Type B pancreatic cell (in vitro differentiated cells): ENCODE results near the gene CDK5RAP2. TPM values are rescaled to one million over a fixed set of nuclear protein-coding genes. Genes with fewer than 3 reads are reported as not detected.

Experiments
- DNase-seq: peaks from one replicate; pipeline ENCODE4 v3.0.0; 2021; ENCODE audit warnings: mixed read lengths; ENCODE audit not compliant: unreplicated experiment; ENCODE audit errors: extremely low spot score
- H3K27ac Mint-ChIP-seq: 2 replicates; pipeline ENCODE4 v1.8.0; 2021; ENCODE audit warnings: mild to moderate bottlenecking, mixed read lengths
- H3K27me3 Mint-ChIP-seq: 2 replicates; pipeline ENCODE4 v1.8.0; 2021; ENCODE audit warnings: mixed read lengths
- H3K36me3 Mint-ChIP-seq: 2 replicates; pipeline ENCODE4 v1.8.0; 2021; ENCODE audit warnings: mixed read lengths
- H3K4me1 Mint-ChIP-seq: one replicate; pipeline ENCODE4 v1.8.0; 2021; ENCODE audit warnings: mixed read lengths; ENCODE audit not compliant: unreplicated experiment
- H3K4me3 Mint-ChIP-seq: 2 replicates; pipeline ENCODE4 v1.8.0; 2021; ENCODE audit warnings: mild to moderate bottlenecking, mixed read lengths
- H3K9me3 Mint-ChIP-seq: 2 replicates; pipeline ENCODE4 v1.8.0; 2021; ENCODE audit warnings: mixed read lengths
- CTCF ChIP-seq: fragments of 200-600 bp; sonication (generic); conservative IDR thresholded peaks from 2 replicates; pipeline ENCODE4 v1.5.0; 2021; ENCODE audit warnings: antibody characterized with exemption, mild to moderate bottlenecking
- total RNA-seq: library from RNA; stranded (reverse); gene quantifications from 2 replicates; pipeline ENCODE4 v1.2.1, GENCODE V29; 2021; ENCODE audit warnings: low replicate concordance

CDK5RAP2 gene
- total RNA-seq, 1 donor from 2014 or later, result 69.2 TPM

GRCh38 chr9:120612218-120612617 lies 32.3 kb upstream of the CDK5RAP2 start:
- Mint-ChIP-seq H3K4me3 (no peak overlapping the region), H3K4me1 (no peaks in the 10 kb centered on the region), H3K36me3 (peaks cover 7% of the 10 kb centered on the region), H3K27me3 (no peaks in the 10 kb centered on the region), H3K27ac (no peak overlapping the region), H3K9me3 (no peaks in the 10 kb centered on the region)
- peak; percentile 47 for TF ChIP-seq CTCF
- no peak for DNase-seq

DNA sequence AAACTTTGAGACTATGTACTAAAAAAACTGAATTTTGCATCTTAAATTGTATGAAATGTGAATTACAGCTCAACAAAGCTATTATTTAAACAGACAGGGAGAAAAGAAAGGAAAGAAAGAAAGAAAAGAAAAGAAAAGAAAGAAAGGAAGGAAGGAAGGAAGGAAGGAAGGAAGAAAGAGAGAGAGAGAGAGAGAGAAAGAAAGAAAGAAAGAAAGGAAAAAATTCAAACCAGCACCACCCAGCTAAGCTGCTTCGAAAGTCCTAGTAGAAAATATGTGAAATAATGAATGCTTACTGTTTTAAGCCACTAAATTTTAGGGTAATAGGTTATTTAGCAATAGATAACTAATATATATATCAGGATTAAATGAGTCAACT lies 31.7 kb upstream of the CDK5RAP2 start:
- Mint-ChIP-seq H3K27me3 (no peaks in the 10 kb centered on the region), H3K36me3 (peaks cover 7% of the 10 kb centered on the region), H3K4me3 (no peak overlapping the region), H3K27ac (no peak overlapping the region), H3K9me3 (no peaks in the 10 kb centered on the region), H3K4me1 (no peaks in the 10 kb centered on the region)
- no peak for TF ChIP-seq CTCF
- DNase-seq, result no peak

DNA sequence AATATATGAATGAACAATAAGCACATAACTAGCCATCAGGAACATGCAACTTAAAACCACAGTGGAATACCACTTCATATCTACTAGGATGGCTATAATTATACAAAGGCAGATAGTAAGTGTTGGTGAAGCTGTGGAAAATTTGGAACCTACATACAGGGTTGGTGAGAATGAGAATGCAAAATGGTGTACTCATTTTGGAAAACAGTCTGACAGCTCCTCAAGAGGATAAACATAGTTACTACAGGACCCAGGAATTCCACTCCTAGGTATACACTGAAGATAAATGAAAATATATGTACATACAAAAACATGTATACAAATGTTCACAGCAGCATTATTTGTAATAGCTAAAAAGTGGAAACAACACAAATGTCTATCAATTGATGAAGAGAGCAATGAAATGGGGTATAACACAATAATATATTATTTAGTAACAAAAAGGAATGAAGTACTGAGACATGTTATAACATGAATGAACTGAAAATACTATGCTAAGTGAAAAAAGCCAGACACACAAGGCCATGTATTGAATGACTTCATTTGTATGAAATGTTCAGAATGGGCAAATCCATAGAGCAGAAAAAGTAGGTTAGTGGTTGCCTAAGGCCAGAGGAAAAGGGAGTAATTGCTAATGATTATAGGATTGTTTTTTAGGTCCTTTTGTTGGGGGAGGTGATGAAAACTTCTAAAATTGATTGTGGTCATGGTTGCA lies 31.2 kb upstream of the CDK5RAP2 start:
- peak; percentile 61 for TF ChIP-seq CTCF
- H3K36me3 Mint-ChIP-seq, result peaks cover 7% of the 10 kb centered on the region
- no peak overlapping the region for H3K4me3 Mint-ChIP-seq
- no peaks in the 10 kb centered on the region for H3K4me1 Mint-ChIP-seq
- H3K27me3 Mint-ChIP-seq, result no peaks in the 10 kb centered on the region
- DNase-seq, result no peak
- H3K9me3 Mint-ChIP-seq, result no peaks in the 10 kb centered on the region
- H3K27ac Mint-ChIP-seq, result no peak overlapping the region

- no peak for DNase-seq
- peaks cover 15% of the 10 kb centered on the region for H3K36me3 Mint-ChIP-seq
- H3K9me3 Mint-ChIP-seq, result no peaks in the 10 kb centered on the region
- H3K4me3 Mint-ChIP-seq, result no peak overlapping the region
- H3K27me3 Mint-ChIP-seq, result no peaks in the 10 kb centered on the region
- H3K4me1 Mint-ChIP-seq, result no peaks in the 10 kb centered on the region
- H3K27ac Mint-ChIP-seq, result no peak overlapping the region
- no peak for TF ChIP-seq CTCF
These were observed 29.7 kb upstream of the CDK5RAP2 start for GRCh38 chr9:120609636-120610035.

- Mint-ChIP-seq H3K27me3 (no peaks in the 10 kb centered on the region), H3K27ac (no peak overlapping the region), H3K4me1 (no peaks in the 10 kb centered on the region), H3K4me3 (no peak overlapping the region), H3K36me3 (peaks cover 19% of the 10 kb centered on the region), H3K9me3 (no peaks in the 10 kb centered on the region)
- no peak for TF ChIP-seq CTCF
- no peak for DNase-seq
These were observed 28.5 kb upstream of the CDK5RAP2 start for GRCh38 chr9:120608421-120608820.
